Measurements from ENCODE around the gene FAR1.
A peak's percentile ranks its signal among the peaks of the same experiment; 100 is the strongest.

Gene FAR1

DNA sequence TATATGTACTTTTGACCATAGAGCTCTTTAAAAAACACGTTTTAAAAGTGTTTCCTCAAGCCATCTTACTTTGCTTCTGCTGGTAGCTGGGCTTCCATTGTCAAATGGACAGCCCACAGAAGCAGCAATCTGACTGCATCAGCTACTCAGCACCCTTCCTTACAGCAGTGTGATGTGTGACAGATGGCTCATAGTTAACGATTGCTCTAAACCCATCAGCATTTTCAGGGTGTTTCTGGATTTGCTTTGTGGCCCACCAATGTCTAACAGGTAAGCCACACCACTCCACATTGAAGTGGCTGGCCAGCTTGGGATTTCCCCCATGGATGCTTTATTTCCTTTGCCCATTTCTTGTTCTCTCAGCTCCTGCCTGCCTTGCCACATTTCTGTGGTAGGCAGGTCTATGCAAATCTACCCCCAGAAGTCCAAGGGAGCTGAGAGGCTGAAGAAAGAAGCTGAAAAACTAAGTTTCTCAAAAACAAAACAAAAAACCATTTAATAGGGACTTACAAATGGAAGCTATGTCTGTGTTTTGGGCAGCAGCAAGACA is 7.3 kb upstream of the FAR1 start:
- TF ChIP-seq ZNF274 (IDR thresholded peaks at IDR 0.05; ENCODE audit: low read depth, low read length): no peak
- H3K4me3 ChIP-seq (ENCODE audit: low read length): no peak overlapping the region

GRCh38 chr11:13663631-13664071 is 4.8 kb upstream of the FAR1 start:
- no peak overlapping the region for H3K4me3 ChIP-seq (ENCODE audit: low read length)
- TF ChIP-seq ZNF274 (IDR thresholded peaks at IDR 0.05; ENCODE audit: low read depth, low read length): no peak

DNA sequence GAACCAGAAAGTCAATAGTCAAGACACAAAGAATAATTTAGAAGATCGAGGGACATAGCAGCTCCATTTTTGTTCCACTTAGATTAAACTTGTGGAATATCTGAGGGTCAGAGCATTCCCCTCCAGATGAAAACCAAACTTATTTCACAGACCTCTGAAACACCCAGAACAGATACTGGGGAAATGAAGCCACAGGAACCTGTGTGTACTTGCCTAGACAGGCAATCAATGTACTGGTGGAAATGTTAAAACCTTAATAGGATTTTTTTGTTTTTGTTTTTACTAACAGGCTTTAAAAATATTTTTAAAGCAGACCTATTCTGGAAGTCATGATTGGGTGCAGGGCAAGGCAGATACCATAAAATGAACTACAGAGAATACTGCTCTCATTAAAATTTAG is 4.1 kb upstream of the FAR1 start:
- no peak overlapping the region for H3K4me3 ChIP-seq (ENCODE audit: low read length)
- no peak for TF ChIP-seq ZNF274 (IDR thresholded peaks at IDR 0.05; ENCODE audit: low read depth, low read length)

- no peak for TF ChIP-seq ZNF274 (IDR thresholded peaks at IDR 0.05; ENCODE audit: low read depth, low read length)
- H3K4me3 ChIP-seq (ENCODE audit: low read length): no peak overlapping the region
Measured at GRCh38 chr11:13666708-13667107, 1.8 kb upstream of the FAR1 start.

DNA sequence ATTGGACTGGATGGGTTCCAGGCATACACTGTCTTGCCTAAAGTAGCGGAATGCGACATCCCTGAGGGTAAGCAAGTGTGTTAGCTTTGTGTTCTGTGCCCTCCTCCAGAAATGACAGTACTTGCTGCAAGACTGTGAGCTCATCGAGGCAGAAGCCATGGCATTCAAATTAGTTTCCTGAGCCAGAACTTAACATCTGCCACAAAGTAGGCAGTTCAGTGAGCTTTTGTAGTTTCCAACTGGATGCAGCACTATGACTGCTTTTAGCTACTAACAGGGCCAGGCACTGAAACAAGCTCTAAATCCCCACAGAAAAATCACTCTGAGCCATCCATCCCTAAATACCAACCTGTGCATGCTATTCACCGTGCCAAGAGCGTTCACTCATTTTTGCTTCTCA is 1.2 kb upstream of the FAR1 start:
- peak overlapping the region; percentile 40; the same call in 1 of the 2 replicates for H3K4me3 ChIP-seq (ENCODE audit: low read length)

DNA sequence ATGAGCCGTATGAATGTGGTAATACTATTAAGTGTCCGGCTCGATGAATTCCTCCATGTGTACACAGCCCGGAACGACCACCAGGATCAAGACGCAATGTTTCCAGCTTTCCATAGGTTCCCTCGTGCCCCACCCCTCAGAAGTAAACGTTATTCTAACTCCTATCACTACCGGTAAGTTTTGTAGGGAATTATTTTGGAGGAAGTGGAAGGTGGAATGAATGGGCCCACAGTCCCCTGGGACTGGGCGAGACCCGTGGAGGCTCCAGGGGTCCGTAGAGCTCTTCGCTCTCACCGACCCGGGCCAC is 720 bp upstream of the FAR1 start:
- peak overlapping the region; percentile 69 for H3K4me3 ChIP-seq (ENCODE audit: low read length)
- TF ChIP-seq ZNF274 (IDR thresholded peaks at IDR 0.05; ENCODE audit: low read depth, low read length): no peak

More for the DNA sequence above, 1.2 kb upstream of the FAR1 start:
- no peak for TF ChIP-seq ZNF274 (IDR thresholded peaks at IDR 0.05; ENCODE audit: low read depth, low read length)

GRCh38 chr11:13668957-13669521 is 571 bp downstream of the FAR1 start:
- no peak for TF ChIP-seq ZNF274 (IDR thresholded peaks at IDR 0.05; ENCODE audit: low read depth, low read length)
- H3K4me3 ChIP-seq (ENCODE audit: low read length): peak overlapping the region; percentile 82

GRCh38 chr11:13669544-13670488 is 1.3 kb downstream of the FAR1 start:
- peak overlapping the region; percentile 82 for H3K4me3 ChIP-seq (ENCODE audit: low read length)
- no peak for TF ChIP-seq ZNF274 (IDR thresholded peaks at IDR 0.05; ENCODE audit: low read depth, low read length)

DNA sequence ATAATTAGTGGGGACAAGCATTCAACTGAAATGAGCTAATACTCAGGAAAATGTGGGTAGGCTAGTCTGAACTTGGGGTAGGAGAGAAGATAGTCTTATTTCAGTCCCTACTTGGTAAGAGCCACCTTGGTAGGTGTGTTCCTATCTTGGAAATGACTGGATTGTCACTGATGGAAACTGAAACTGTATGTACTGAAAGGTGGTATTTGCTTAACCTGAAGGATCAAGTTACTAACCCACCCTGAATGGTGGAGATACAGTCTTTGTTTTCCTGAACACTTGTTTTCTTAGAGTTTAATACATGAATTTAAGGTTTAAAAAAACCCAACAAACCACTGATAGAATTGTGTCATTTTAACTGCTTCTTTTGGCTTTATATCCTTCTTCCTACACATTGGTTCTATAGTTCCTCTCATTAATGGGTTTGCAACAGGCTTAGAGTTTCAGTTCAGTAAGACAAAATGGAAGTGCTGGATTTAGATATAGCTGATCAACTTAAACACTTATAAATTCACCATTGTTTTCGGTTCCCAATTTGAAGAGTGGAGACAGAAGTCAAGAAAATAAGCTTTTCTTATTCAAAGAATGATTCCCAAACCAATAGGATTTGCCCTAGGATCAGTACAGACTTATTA is 4.2 kb downstream of the FAR1 start:
- H3K4me3 ChIP-seq (ENCODE audit: low read length): no peak overlapping the region
- TF ChIP-seq ZNF274 (IDR thresholded peaks at IDR 0.05; ENCODE audit: low read depth, low read length): no peak

GRCh38 chr11:13674799-13675509 is 6.5 kb downstream of the FAR1 start:
- no peak overlapping the region for H3K4me3 ChIP-seq (ENCODE audit: low read length)
- no peak for TF ChIP-seq ZNF274 (IDR thresholded peaks at IDR 0.05; ENCODE audit: low read depth, low read length)

DNA sequence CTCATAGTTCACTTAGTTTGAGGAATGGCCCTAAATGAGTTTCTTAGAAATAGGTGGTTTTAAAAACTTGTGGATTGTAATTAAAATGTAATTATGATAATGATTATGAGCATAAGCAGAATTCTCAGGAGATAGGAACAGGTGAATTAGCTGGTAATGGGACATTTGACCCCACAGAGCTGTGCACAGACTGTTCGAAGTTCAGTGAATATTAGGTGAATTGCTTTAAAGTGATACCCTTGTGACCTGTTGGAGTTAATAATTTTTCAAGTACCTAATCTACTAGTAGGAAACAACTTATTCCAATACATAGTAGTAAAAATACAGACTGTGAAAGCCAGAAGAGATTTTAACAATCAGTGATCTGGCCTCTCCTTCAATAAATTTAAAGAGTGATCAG is 8.1 kb downstream of the FAR1 start:
- H3K4me3 ChIP-seq (ENCODE audit: low read length): no peak overlapping the region
- TF ChIP-seq ZNF274 (IDR thresholded peaks at IDR 0.05; ENCODE audit: low read depth, low read length): no peak

GRCh38 chr11:13679768-13680167 is 11.3 kb downstream of the FAR1 start:
- no peak overlapping the region for H3K4me3 ChIP-seq (ENCODE audit: low read length)
- TF ChIP-seq ZNF274 (IDR thresholded peaks at IDR 0.05; ENCODE audit: low read depth, low read length): no peak

- no peak for TF ChIP-seq ZNF274 (IDR thresholded peaks at IDR 0.05; ENCODE audit: low read depth, low read length)
Measured at GRCh38 chr11:13680501-13681264, 12.2 kb downstream of the FAR1 start.

More at GRCh38 chr11:13680501-13681264, 12.2 kb downstream of the FAR1 start:
- no peak overlapping the region for H3K4me3 ChIP-seq (ENCODE audit: low read length)

Measured in GM08714 (cell line).